KMS-11 (cell line): ENCODE results near the gene ALOX12.
A peak's percentile ranks its signal among the peaks of the same experiment; 100 is the strongest.

Experiments used
- H2AFZ ChIP-seq: fragments of 200-600 bp; sonication (generic); 2 replicates; pipeline ENCODE4 v1.6.1; 2016; ENCODE audit warnings: antibody characterized with exemption, mixed run types, low read depth
- H3K27ac ChIP-seq: fragments of 200-600 bp; sonication (generic); 2 replicates; pipeline ENCODE4 v1.6.1; 2016; ENCODE audit warnings: mild to moderate bottlenecking, mixed run types
- H3K27me3 ChIP-seq: fragments of 200-600 bp; sonication (generic); 2 replicates; pipeline ENCODE4 v1.6.1; 2017; ENCODE audit warnings: mild to moderate bottlenecking, low read depth, mixed run types, moderate library complexity; ENCODE audit not compliant: insufficient read depth
- H3K36me3 ChIP-seq: fragments of 200-600 bp; sonication (generic); 2 replicates; pipeline ENCODE4 v1.6.1; 2017; ENCODE audit warnings: mild to moderate bottlenecking, mixed run types; ENCODE audit not compliant: insufficient read depth
- H3K4me1 ChIP-seq: fragments of 200-600 bp; sonication (generic); 2 replicates; pipeline ENCODE4 v1.6.1; 2016; ENCODE audit warnings: mild to moderate bottlenecking, low read depth, mixed run types; ENCODE audit not compliant: poor library complexity, severe bottlenecking
- H3K4me2 ChIP-seq: fragments of 200-600 bp; sonication (generic); 2 replicates; pipeline ENCODE4 v1.7.0; 2016; ENCODE audit warnings: mild to moderate bottlenecking, mixed run types
- H3K4me3 ChIP-seq: fragments of 200-600 bp; sonication (generic); IDR thresholded peaks from 2 replicates; pipeline ENCODE4 v1.6.1; 2017; ENCODE audit warnings: low read depth, low read length, mixed read lengths; ENCODE audit not compliant: insufficient read depth
- H3K79me2 ChIP-seq: fragments of 200-600 bp; sonication (generic); 2 replicates; pipeline ENCODE4 v1.6.1; 2016; ENCODE audit warnings: low read depth, mixed run types; ENCODE audit not compliant: insufficient read depth
- H3K9ac ChIP-seq: fragments of 200-600 bp; sonication (generic); 2 replicates; pipeline ENCODE4 v1.6.1; 2016; ENCODE audit warnings: mild to moderate bottlenecking, mixed run types
- H4K20me1 ChIP-seq: fragments of 200-600 bp; sonication (generic); 2 replicates; pipeline ENCODE4 v1.6.1; 2016; ENCODE audit warnings: mild to moderate bottlenecking, mixed run types; ENCODE audit not compliant: insufficient read depth
- CTCF ChIP-seq: fragments of 200-600 bp; sonication (generic); conservative IDR thresholded peaks from 2 replicates; pipeline ENCODE4 v1.6.1; 2017; ENCODE audit warnings: low read depth, mild to moderate bottlenecking, antibody characterized with exemption, low read length, moderate library complexity, mixed read lengths

The ALOX12 gene

DNA sequence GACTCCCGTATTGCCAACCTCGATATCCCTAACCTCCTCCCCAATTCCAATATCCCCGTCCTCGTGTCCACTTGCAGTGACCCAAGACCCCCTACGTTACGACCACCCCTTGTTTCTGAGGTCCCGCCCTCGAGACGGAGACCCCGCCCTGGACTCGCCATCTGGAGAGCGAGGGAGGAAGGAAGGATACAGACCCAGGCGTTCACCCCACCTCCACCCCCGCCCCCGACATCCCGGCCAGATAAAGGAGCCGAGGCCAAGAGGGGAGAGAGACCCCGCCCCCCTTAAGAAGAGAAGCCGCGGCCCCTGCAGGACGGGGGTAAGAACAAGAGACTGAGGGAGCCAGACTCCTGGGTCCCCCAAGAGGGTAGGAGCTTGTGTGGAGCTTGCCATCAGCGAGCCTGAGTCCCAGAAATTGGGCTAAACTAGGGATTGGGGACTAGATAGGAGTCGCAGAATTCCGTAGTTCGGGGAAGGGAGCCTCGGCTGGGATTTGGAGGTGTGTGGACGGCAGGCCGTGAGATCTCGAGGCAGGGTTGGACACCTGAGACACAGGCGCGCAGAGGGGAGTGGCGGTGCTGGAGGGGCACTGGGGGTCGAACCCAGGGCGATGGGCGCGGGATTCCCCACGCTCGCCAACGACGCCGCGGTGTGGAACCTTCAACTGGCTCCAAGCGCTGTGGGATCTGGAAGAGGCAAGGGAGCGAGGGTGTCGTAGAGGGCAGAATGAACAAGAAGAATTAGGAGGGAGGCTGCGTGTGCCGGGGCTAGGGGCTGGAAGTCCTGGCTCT is 27.1 kb downstream of the ALOX12 start, which contains the start of gene BCL6B:
Gene BCL6B, plus strand, starts transcription at position 270 of the 791 bp plus-strand sequence. CDS start 622 bp downstream, outside the sequence.
- no peak for TF ChIP-seq CTCF
- Histone ChIP-seq H3K4me2 (no peak within 1 kb of the TSS), H4K20me1 (no peaks in the 10 kb centered on the region), H3K4me3 (no peak within 1 kb of the TSS), H3K36me3 (no peaks in the 10 kb centered on the region), H3K79me2 (no peaks in the 10 kb centered on the region), H3K27ac (peak within 1 kb of the TSS; percentile 43; the same call in 1 of the 2 replicates), H3K4me1 (peaks cover 24% of the 10 kb centered on the region), H3K27me3 (no peaks in the 10 kb centered on the region), H3K9ac (no peak within 1 kb of the TSS), H2AFZ (no peak within 1 kb of the TSS)

DNA sequence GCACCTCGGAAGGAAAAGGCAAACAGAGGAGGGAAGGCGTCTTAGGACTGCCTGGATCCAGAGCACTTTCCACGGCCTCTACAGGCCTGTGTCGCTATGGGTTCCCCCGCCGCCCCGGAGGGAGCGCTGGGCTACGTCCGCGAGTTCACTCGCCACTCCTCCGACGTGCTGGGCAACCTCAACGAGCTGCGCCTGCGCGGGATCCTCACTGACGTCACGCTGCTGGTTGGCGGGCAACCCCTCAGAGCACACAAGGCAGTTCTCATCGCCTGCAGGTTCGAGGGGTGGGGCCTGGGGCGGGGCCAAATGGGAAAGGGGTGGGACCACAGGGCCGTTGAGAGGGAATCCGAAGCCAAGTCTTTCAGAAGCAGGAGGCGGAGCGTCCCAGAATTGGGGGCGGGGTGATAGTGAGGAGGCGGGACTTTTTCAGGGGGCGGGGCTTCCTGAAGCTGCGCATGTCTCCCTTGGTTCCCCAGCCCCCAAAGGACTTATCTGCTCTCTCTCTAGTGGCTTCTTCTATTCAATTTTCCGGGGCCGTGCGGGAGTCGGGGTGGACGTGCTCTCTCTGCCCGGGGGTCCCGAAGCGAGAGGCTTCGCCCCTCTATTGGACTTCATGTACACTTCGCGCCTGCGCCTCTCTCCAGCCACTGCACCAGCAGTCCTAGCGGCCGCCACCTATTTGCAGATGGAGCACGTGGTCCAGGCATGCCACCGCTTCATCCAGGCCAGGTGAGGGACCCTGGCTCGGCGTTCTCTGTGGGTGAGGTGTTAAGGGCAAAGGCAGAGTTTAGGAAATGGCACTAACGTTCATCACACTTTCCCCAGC is 27.9 kb downstream of the ALOX12 start:
- TF ChIP-seq CTCF = no peak
- Histone ChIP-seq H3K9ac (no peak overlapping the region), H3K27me3 (no peaks in the 10 kb centered on the region), H3K4me1 (peaks cover 16% of the 10 kb centered on the region), H4K20me1 (no peaks in the 10 kb centered on the region), H3K27ac (no peak overlapping the region), H2AFZ (no peak overlapping the region), H3K4me3 (no peak overlapping the region), H3K36me3 (no peaks in the 10 kb centered on the region), H3K4me2 (no peak overlapping the region), H3K79me2 (no peaks in the 10 kb centered on the region)

GRCh38 chr17:7024402-7024785 is 28.5 kb downstream of the ALOX12 start:
- H3K4me1 ChIP-seq = peaks cover 14% of the 10 kb centered on the region
- H2AFZ ChIP-seq = no peak overlapping the region
- no peak overlapping the region for H3K4me3 ChIP-seq
- H3K9ac ChIP-seq = no peak overlapping the region
- no peak overlapping the region for H3K27ac ChIP-seq
- no peaks in the 10 kb centered on the region for H3K27me3 ChIP-seq
- no peaks in the 10 kb centered on the region for H4K20me1 ChIP-seq
- no peak for TF ChIP-seq CTCF
- H3K79me2 ChIP-seq = no peaks in the 10 kb centered on the region
- no peaks in the 10 kb centered on the region for H3K36me3 ChIP-seq
- H3K4me2 ChIP-seq = no peak overlapping the region

DNA sequence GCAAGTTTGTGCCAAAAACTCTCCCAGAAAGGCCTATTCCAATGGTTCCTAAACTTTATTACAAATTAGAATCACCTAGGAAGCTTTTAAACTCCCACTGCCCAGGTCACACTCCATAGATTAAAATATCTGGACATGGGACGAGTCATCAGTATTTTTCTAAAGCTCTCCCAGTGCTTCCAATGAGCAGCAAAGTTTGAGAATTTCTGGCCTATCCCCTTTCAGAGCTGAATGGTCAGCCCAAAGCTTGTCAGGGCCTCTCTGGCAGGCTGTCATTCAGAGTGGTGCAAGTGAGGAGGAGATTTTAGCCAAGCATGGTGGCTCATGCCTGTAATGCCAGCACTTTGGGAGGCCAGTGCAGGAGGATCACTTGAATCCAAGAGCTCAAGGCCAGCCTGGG is 29.4 kb downstream of the ALOX12 start:
- Histone ChIP-seq H3K4me1 (peaks cover 14% of the 10 kb centered on the region), H3K27ac (no peak overlapping the region)

More for the DNA sequence above, 29.4 kb downstream of the ALOX12 start:
- Histone ChIP-seq H4K20me1 (no peaks in the 10 kb centered on the region), H3K9ac (no peak overlapping the region), H3K4me2 (no peak overlapping the region), H3K79me2 (no peaks in the 10 kb centered on the region), H2AFZ (no peak overlapping the region), H3K4me3 (no peak overlapping the region), H3K36me3 (no peaks in the 10 kb centered on the region), H3K27me3 (no peaks in the 10 kb centered on the region)
- TF ChIP-seq CTCF = no peak
